ENCODE results near the gene ZNF468. TPM values are rescaled to one million over a fixed set of nuclear protein-coding genes. Genes with fewer than 3 reads are reported as not detected.
"Not testable (repeated sequence)": the region's sequence is repeated elsewhere in the genome, so short reads cannot be mapped to it uniquely, and the experiment has no call there.

Gene ZNF468
- total RNA-seq, 3 donors from 2014 or later, result 8.3 to 10.5 (median 10.5) TPM

GRCh38 chr19:52868031-52868430 lies 10.6 kb upstream of the ZNF468 start:
- not testable (repeated sequence) for H3K36me3 Mint-ChIP-seq (ENCODE audit: insufficient read depth); ATAC-seq; H3K9me3 Mint-ChIP-seq; H3K4me1 Mint-ChIP-seq (ENCODE audit: low read depth); DNase-seq; H3K27me3 Mint-ChIP-seq (ENCODE audit: low read depth); H3K4me3 Mint-ChIP-seq

- DNase-seq; H3K27me3 Mint-ChIP-seq (ENCODE audit: low read depth); H3K9me3 Mint-ChIP-seq: not testable (repeated sequence)
- Mint-ChIP-seq H3K4me1 (ENCODE audit: low read depth) (peaks cover 24% of the 10 kb centered on the region), H3K36me3 (ENCODE audit: insufficient read depth) (peaks cover 31% of the 10 kb centered on the region), H3K4me3 (peak overlapping the region; percentile 91)
- peak; percentile 6 to 45 for ATAC-seq
Observed at GRCh38 chr19:52856540-52857377, 660 bp downstream of the ZNF468 start.

- peaks cover 38% of the 10 kb centered on the region for H3K9me3 Mint-ChIP-seq
- not testable (repeated sequence) for H3K4me1 Mint-ChIP-seq (ENCODE audit: low read depth); DNase-seq; H3K4me3 Mint-ChIP-seq; ATAC-seq; H3K27me3 Mint-ChIP-seq (ENCODE audit: low read depth)
- H3K36me3 Mint-ChIP-seq (ENCODE audit: insufficient read depth), result peaks cover 79% of the 10 kb centered on the region
Observed at GRCh38 chr19:52847352-52847751, 10.1 kb downstream of the ZNF468 start.

DNA sequence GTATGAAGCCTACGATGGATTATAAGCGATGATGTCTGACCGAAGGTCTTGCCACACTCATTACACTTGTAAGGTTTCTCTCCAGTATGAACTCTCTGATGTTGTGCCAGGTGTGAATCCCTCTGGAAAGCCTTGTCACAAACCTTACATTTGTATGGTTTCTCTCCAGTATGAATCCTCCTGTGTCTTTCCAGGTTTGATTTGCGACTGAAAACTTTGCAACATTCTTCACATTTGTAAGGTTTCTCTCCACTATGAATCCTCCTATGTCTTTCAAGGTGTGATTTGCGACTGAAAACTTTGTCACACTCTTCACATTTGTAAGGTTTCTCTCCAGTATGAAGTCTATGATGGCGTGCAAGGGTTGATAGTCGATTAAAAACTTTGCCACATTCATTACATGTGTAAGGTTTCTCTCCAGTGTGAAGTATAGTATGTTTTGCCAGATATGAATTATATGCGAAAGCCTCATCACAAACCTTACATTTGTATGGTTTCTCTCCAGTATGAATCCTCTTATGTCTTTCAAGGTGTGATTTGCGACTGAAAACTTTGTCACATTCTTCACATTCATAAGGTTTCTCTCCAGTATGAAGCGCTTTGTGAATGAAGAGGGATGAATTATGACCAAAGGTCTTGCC lies 16.5 kb downstream of the ZNF468 start:
- not testable (repeated sequence) for H3K27me3 Mint-ChIP-seq (ENCODE audit: low read depth); ATAC-seq; H3K4me3 Mint-ChIP-seq; DNase-seq; H3K4me1 Mint-ChIP-seq (ENCODE audit: low read depth)
- peaks cover 78% of the 10 kb centered on the region for H3K36me3 Mint-ChIP-seq (ENCODE audit: insufficient read depth)
- H3K9me3 Mint-ChIP-seq, result peaks cover 56% of the 10 kb centered on the region

DNA sequence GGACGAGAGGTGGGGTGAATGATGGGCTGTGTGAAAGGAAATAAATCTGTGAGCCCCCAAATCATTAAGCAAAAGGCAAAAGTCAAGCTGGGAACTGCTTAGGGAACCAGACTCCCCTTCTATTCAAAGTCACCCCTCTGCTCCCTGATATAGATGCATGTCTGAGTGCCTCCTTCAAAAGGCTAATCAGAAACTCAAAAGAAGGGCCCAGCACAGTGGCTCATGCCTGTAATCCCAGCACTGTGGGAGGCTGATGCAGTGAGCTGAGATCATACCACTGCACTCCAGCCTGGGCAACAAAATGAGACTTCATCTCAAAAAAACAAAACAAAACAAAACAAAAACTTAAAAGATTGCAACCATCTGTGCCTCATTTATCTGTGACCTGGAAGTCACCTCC lies 23.1 kb downstream of the ZNF468 start:
- not testable (repeated sequence) for DNase-seq; H3K27me3 Mint-ChIP-seq (ENCODE audit: low read depth); H3K4me3 Mint-ChIP-seq; ATAC-seq; H3K4me1 Mint-ChIP-seq (ENCODE audit: low read depth)
- Mint-ChIP-seq H3K36me3 (ENCODE audit: insufficient read depth) (peaks cover 25% of the 10 kb centered on the region), H3K9me3 (peaks cover 41% of the 10 kb centered on the region)

- Mint-ChIP-seq H3K9me3 (peaks cover 39% of the 10 kb centered on the region), H3K36me3 (ENCODE audit: insufficient read depth) (peaks cover 23% of the 10 kb centered on the region)
- H3K4me3 Mint-ChIP-seq; ATAC-seq; DNase-seq; H3K27me3 Mint-ChIP-seq (ENCODE audit: low read depth); H3K4me1 Mint-ChIP-seq (ENCODE audit: low read depth): not testable (repeated sequence)
Observed at GRCh38 chr19:52833541-52833940, 23.9 kb downstream of the ZNF468 start.

DNA sequence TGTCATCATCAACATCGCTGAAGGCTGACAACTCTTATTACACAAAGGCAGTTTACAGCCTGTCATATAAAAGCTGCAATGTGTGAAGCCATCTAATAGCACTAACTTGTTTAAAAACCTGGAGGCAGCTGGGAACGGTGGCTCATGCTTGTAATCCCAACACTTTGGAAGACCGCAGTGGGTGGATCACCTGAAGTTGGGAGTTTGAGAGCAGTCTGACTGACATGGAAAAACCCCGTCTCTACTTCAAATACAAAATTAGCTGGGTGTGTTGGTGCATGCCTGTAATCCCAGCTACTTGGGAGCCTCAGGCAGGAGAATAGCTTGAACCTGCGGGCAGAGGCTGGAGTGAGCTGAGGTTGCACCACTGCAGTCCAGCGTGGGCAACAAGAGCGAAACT lies 27.6 kb downstream of the ZNF468 start:
- not testable (repeated sequence) for H3K36me3 Mint-ChIP-seq (ENCODE audit: insufficient read depth); H3K4me3 Mint-ChIP-seq; H3K4me1 Mint-ChIP-seq (ENCODE audit: low read depth); ATAC-seq; H3K27me3 Mint-ChIP-seq (ENCODE audit: low read depth); DNase-seq
- peaks cover 14% of the 10 kb centered on the region for H3K9me3 Mint-ChIP-seq

DNA sequence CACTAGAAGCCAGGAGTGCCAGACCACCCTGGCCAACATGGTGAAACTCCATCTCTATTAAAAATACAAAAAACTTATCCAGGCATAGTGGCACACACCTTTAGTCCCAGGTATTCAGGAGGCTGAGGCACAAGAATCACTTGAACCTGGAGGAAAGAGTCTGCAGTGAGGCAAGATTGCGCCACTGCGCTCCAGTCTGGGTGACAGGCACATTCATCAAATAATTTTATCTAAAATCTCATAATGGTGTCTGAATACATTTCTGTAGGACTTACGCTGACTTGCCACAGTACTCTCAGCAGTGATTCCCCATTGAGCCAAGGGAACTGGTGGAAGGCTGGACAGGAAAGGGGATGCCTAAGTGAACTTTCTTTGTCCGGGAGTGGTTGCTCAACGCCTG lies 31.7 kb downstream of the ZNF468 start:
- H3K36me3 Mint-ChIP-seq (ENCODE audit: insufficient read depth), result peaks cover under 1% of the 10 kb centered on the region
- ATAC-seq, result no peak
- peaks cover 5% of the 10 kb centered on the region for H3K9me3 Mint-ChIP-seq
- H3K4me1 Mint-ChIP-seq (ENCODE audit: low read depth), result peaks cover 8% of the 10 kb centered on the region
- no peak overlapping the region for H3K4me3 Mint-ChIP-seq
- no peak for DNase-seq
- H3K27me3 Mint-ChIP-seq (ENCODE audit: low read depth), result no peaks in the 10 kb centered on the region

GRCh38 chr19:52823676-52824075 lies 33.7 kb downstream of the ZNF468 start:
- Mint-ChIP-seq H3K27me3 (ENCODE audit: low read depth) (no peaks in the 10 kb centered on the region), H3K9me3 (peaks cover 4% of the 10 kb centered on the region), H3K4me3 (no peak overlapping the region), H3K4me1 (ENCODE audit: low read depth) (peaks cover 17% of the 10 kb centered on the region), H3K36me3 (ENCODE audit: insufficient read depth) (peaks cover 8% of the 10 kb centered on the region)
- ATAC-seq (no peak), DNase-seq (no peak)

- H3K27me3 Mint-ChIP-seq (ENCODE audit: low read depth); H3K9me3 Mint-ChIP-seq: not testable (repeated sequence)
- Mint-ChIP-seq H3K4me3 (peak within 1 kb of the TSS; percentile 89), H3K36me3 (ENCODE audit: insufficient read depth) (peaks cover 24% of the 10 kb centered on the region), H3K4me1 (ENCODE audit: low read depth) (peaks cover 17% of the 10 kb centered on the region)
- DNase-seq (peak; percentile 59), ATAC-seq (peak; percentile 99 to 100)
Observed at GRCh38 chr19:52821204-52821960, 36.0 kb downstream of the ZNF468 start, which contains the start of gene ZNF28. ZNF28 (minus strand) TSS chr19:52821633; CDS start chr19:52817958, 3,675 bp downstream.

DNA sequence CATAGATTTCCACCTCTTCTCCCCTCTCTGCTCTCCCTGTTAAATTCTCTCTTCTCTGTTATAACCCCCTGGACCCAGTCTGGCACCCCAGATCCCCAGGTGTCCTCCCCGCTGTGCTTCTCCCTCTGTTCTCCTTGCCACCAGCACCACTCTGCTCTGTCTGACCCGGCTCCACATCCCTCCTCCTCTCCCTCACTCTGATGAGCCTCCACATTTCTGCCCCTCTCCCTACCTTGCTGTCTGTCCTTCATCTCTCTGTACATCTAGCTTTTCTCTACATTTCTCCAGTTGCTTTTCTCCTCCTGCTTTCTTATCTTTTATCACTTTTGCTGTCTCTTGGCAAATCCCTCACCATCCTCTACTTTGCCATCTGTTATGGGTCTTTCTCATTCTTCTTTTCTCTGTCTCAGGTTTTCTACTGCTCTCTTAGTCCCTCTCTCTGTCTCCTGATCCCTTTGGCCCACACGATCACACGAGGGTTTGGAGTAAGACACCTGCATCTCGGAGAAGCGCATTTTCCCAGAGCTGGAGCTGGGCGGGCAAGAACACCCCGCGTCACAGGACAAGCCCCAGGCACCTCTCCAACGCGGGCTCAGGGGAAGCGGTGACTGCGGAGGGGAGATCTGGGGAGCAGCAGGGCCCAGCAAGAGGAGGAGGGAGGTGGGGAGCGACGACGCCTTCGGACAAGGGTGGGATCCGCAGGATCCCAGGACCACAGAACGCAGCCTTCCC lies 36.8 kb downstream of the ZNF468 start:
- DNase-seq; H3K9me3 Mint-ChIP-seq; H3K27me3 Mint-ChIP-seq (ENCODE audit: low read depth): not testable (repeated sequence)
- H3K4me1 Mint-ChIP-seq (ENCODE audit: low read depth), result peaks cover 17% of the 10 kb centered on the region
- ATAC-seq, result peak; percentile 30 to 38
- H3K4me3 Mint-ChIP-seq, result peak overlapping the region; percentile 89
- peaks cover 27% of the 10 kb centered on the region for H3K36me3 Mint-ChIP-seq (ENCODE audit: insufficient read depth)

- H3K9me3 Mint-ChIP-seq, result peaks cover 25% of the 10 kb centered on the region
- peaks cover 44% of the 10 kb centered on the region for H3K36me3 Mint-ChIP-seq (ENCODE audit: insufficient read depth)
- ATAC-seq (no peak), DNase-seq (no peak)
- H3K4me3 Mint-ChIP-seq, result no peak overlapping the region
- no peaks in the 10 kb centered on the region for H3K4me1 Mint-ChIP-seq (ENCODE audit: low read depth)
- H3K27me3 Mint-ChIP-seq (ENCODE audit: low read depth), result no peaks in the 10 kb centered on the region
Observed at GRCh38 chr19:52809801-52810200, 47.6 kb downstream of the ZNF468 start.

GRCh38 chr19:52799950-52800640 lies 57.3 kb downstream of the ZNF468 start:
- not testable (repeated sequence) for H3K4me1 Mint-ChIP-seq (ENCODE audit: low read depth); ATAC-seq; DNase-seq; H3K27me3 Mint-ChIP-seq (ENCODE audit: low read depth); H3K4me3 Mint-ChIP-seq
- Mint-ChIP-seq H3K9me3 (peaks cover 57% of the 10 kb centered on the region), H3K36me3 (ENCODE audit: insufficient read depth) (peaks cover 59% of the 10 kb centered on the region)

Measured in activated T-cell treated with anti-CD3 and anti-CD28 coated beads, Interleukin-2, amount 50 U/mL, for 4 hours (primary cell).